Dedifferentiated amniotic fluid mesenchymal stem cell (primary cell): ENCODE data around the gene SHD.
"Not testable (repeated sequence)": the region's sequence is repeated elsewhere in the genome, so short reads cannot be mapped to it uniquely, and the experiment has no call there.

Experiments
- DNase-seq: peaks from one replicate; pipeline ENCODE4 v3.0.0-alpha.2; 2016; ENCODE audit errors: extremely low spot score

SHD gene

GRCh38 chr19:4267101-4267900 is 11.8 kb upstream of the SHD start:
- no peak for DNase-seq

- DNase-seq, result no peak
These were observed 10.9 kb upstream of the SHD start for GRCh38 chr19:4267901-4268815.

- no peak for DNase-seq
These were observed 10.1 kb upstream of the SHD start for GRCh38 chr19:4268816-4269430.

GRCh38 chr19:4272894-4273293 is 6.2 kb upstream of the SHD start:
- DNase-seq, result no peak

- DNase-seq, result not testable (repeated sequence)
These were observed 4.8 kb upstream of the SHD start for GRCh38 chr19:4274321-4274686.

GRCh38 chr19:4277191-4277696 is 1.8 kb upstream of the SHD start:
- no peak for DNase-seq

GRCh38 chr19:4278010-4278409 is 1.1 kb upstream of the SHD start:
- no peak for DNase-seq

GRCh38 chr19:4279267-4279529 is 132 bp downstream of the SHD start:
- DNase-seq, result no peak

- no peak for DNase-seq
These were observed 710 bp downstream of the SHD start for GRCh38 chr19:4279530-4280422.

- DNase-seq, result no peak
These were observed 5.3 kb downstream of the SHD start for GRCh38 chr19:4284176-4284958.

GRCh38 chr19:4284974-4285373 is 5.9 kb downstream of the SHD start:
- no peak for DNase-seq

GRCh38 chr19:4286141-4286540 is 7.1 kb downstream of the SHD start:
- not testable (repeated sequence) for DNase-seq

- DNase-seq, result no peak
These were observed 9.2 kb downstream of the SHD start for GRCh38 chr19:4288091-4288777.

GRCh38 chr19:4291184-4291732 is 12.2 kb downstream of the SHD start:
- no peak for DNase-seq

- no peak for DNase-seq
These were observed 13.4 kb downstream of the SHD start for GRCh38 chr19:4292515-4292914.

GRCh38 chr19:4294389-4294788 is 15.3 kb downstream of the SHD start:
- DNase-seq, result no peak

GRCh38 chr19:4295972-4296771 is 17.1 kb downstream of the SHD start:
- no peak for DNase-seq

- no peak for DNase-seq
These were observed 19.1 kb downstream of the SHD start for GRCh38 chr19:4297901-4298809.
